DND-41 (cell line): ENCODE measurements around the gene SSUH2.
"Not testable (repeated sequence)": the region's sequence is repeated elsewhere in the genome, so short reads cannot be mapped to it uniquely, and the experiment has no call there.

ENCODE experiments used
- CTCF ChIP-seq: IDR thresholded peaks from 2 replicates; pipeline ENCODE4 v1.5.1; 2012; ENCODE audit warnings: borderline replicate concordance, low read length, moderate library complexity, mild to moderate bottlenecking; ENCODE audit not compliant: poor library complexity, severe bottlenecking; ENCODE audit errors: extremely low read depth
- EZH2 ChIP-seq: IDR thresholded peaks from 3 replicates; pipeline ENCODE4 v1.6.1; 2012; ENCODE audit warnings: borderline replicate concordance, low read depth, mild to moderate bottlenecking, moderate library complexity, low read length, inconsistent platforms; ENCODE audit not compliant: severe bottlenecking

DNA sequence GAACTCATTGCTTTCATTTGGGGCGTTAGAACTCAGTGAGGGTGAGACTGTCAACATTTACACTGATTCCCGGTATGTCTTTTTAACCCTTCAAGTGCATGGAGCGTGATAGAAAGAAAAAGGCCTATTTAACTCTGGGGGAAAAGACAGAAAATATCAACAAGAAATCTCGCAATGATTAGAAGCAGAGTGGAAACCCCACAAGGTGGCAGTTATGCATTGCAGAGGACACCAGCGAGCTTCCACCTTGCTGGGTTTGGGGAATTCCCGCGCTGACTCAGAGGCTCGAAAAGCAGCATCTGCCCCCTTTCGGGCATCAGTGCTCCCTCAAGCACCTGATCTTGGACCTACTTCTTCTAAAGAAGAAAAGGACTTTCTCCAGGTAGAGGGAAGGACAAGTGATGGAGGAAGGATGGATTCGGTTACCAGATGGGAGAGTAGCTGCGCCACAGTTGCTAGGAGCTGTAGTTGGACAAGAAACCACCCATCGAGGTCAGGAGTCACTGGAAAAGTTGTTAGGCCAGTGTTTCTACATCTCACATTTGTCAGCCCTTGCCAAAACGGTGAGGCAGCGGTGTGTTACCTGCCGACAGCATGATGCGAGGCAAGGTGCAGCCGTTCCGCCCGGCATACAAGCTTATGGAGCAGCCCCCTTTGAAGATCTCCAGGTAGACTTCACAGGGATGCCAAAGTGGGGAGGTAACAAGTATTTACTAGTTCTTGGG, 38.4 kb upstream of the SSUH2 start:
- TF ChIP-seq CTCF, EZH2: not testable (repeated sequence)
